ENCODE data around the gene RPUSD1.

DNA sequence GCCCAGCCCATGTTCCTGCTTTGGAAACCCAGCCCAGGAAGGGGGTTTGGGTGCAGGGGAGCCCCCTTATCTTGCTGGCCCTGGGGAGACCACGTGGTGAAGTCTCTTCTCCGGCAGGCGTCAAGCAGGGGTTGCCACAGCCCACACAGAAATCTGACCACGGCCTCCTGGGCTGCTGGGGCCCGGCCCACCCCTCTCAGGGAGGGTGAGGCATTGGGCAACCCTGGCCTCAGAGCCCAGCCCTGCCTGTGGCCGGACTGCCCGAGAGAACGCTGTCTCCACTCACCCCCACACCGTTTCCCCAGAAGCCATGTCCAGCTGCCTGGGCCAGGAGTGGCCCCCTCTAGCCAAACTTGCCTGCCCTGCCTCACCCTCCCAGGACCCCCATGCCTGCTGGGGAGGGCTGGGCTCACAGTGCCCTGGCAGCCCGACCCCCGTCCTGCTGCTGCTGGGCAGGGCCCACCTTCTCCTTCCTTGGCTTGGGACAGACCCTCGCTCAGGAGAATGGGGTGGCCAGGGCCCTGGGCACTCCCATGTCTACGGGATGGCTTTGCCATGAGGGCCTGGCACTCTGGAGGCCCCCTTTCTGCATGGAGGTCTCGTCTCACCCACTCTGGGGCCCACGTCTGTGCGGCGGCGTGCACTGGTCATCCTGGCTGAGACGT is 6.7 kb downstream of the RPUSD1 start:
- TF ChIP-seq CTCF (IDR thresholded peaks at IDR 0.05), result no peak
- no peak for TF ChIP-seq POLR2A (IDR thresholded peaks at IDR 0.05)

Data from sigmoid colon (tissue), 3 donors.